ENCODE measurements around the gene USH1G. TPM values are rescaled to one million over a fixed set of nuclear protein-coding genes. Genes with fewer than 3 reads are reported as not detected.
A peak's percentile ranks its signal among the peaks of the same experiment; 100 is the strongest.

USH1G gene
- total RNA-seq, 1 experiment from 2014 or later: not detected

- no peaks in the 10 kb centered on the region for H3K9me3 ChIP-seq (ENCODE audit: low read length)
- no peaks in the 10 kb centered on the region for H3K9me2 ChIP-seq (replicated peaks; ENCODE audit: insufficient read depth, low read length)
- H4K20me1 ChIP-seq (ENCODE audit: insufficient read depth, low read depth, low read length): no peaks in the 10 kb centered on the region
- no peak overlapping the region for H2AFZ ChIP-seq (ENCODE audit: low read length)
- no peak overlapping the region for H3K4me3 ChIP-seq (ENCODE audit: low read length)
- H3K79me2 ChIP-seq (ENCODE audit: low read length): no peaks in the 10 kb centered on the region
- no peak overlapping the region for H3K9ac ChIP-seq (ENCODE audit: low read length)
- H3K4me1 ChIP-seq (ENCODE audit: low read length): peaks cover 7% of the 10 kb centered on the region
- H3K27ac ChIP-seq (ENCODE audit: low read length): no peak overlapping the region
- no peaks in the 10 kb centered on the region for H3K27me3 ChIP-seq (ENCODE audit: low read length)
- H3K36me3 ChIP-seq (ENCODE audit: insufficient read depth, low read length): no peaks in the 10 kb centered on the region
- no peak overlapping the region for H3K4me2 ChIP-seq (ENCODE audit: low read depth, low read length, poor library complexity, severe bottlenecking)
- peak; percentile 90 for DNase-seq
Observed at GRCh38 chr17:74957935-74958740, 35.1 kb upstream of the USH1G start.

GRCh38 chr17:74956093-74956492 lies 33.0 kb upstream of the USH1G start:
- Histone ChIP-seq H3K79me2 (ENCODE audit: low read length) (no peaks in the 10 kb centered on the region), H3K9me3 (ENCODE audit: low read length) (no peaks in the 10 kb centered on the region), H4K20me1 (ENCODE audit: insufficient read depth, low read depth, low read length) (no peaks in the 10 kb centered on the region), H3K9me2 (replicated peaks; ENCODE audit: insufficient read depth, low read length) (no peaks in the 10 kb centered on the region), H2AFZ (ENCODE audit: low read length) (no peak overlapping the region), H3K4me2 (ENCODE audit: low read depth, low read length, poor library complexity, severe bottlenecking) (no peak overlapping the region), H3K9ac (ENCODE audit: low read length) (no peak overlapping the region), H3K4me1 (ENCODE audit: low read length) (peaks cover 7% of the 10 kb centered on the region), H3K27ac (ENCODE audit: low read length) (no peak overlapping the region), H3K4me3 (ENCODE audit: low read length) (no peak overlapping the region), H3K36me3 (ENCODE audit: insufficient read depth, low read length) (no peaks in the 10 kb centered on the region), H3K27me3 (ENCODE audit: low read length) (no peaks in the 10 kb centered on the region)
- no peak for DNase-seq

DNA sequence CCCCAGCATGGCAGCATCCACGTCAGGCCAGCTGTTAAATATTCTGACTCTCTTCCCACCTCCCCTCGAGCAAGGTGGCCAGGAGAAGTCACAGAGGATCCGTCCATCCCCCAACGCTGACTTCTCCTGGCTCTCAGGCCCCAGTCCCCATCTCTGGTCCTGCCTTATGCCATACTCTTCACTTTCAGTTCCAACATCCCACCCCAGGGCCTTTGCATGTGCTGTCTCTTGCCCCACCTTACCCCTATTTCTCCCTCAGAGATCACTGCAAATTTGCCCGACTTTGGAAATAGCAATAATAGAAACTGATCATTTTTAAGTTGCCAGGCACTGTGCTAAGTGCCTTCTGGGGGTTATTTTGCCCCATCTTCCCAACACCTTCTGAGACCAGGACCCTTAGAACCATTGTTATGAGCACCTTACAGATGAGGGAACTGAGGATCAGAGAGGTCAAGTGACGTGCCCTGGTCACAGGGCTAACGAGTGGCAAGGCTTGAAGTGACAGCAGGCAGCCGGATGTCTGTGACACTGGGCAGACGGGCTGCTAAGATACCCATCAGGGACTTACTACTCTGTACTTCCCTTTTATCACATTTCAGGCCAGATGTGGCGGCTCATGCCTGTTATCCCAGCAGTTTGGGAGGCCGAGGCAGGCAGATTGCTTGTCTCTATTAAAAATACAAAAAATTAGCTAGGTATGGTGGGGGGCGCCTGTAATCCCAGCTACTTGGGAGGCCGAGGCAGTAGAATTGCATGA lies 31.8 kb upstream of the USH1G start:
- no peaks in the 10 kb centered on the region for H3K79me2 ChIP-seq (ENCODE audit: low read length)
- H3K9ac ChIP-seq (ENCODE audit: low read length): no peak overlapping the region
- no peaks in the 10 kb centered on the region for H3K9me3 ChIP-seq (ENCODE audit: low read length)
- H3K27ac ChIP-seq (ENCODE audit: low read length): no peak overlapping the region
- no peaks in the 10 kb centered on the region for H3K9me2 ChIP-seq (replicated peaks; ENCODE audit: insufficient read depth, low read length)
- H4K20me1 ChIP-seq (ENCODE audit: insufficient read depth, low read depth, low read length): no peaks in the 10 kb centered on the region
- H3K4me3 ChIP-seq (ENCODE audit: low read length): no peak overlapping the region
- H3K4me1 ChIP-seq (ENCODE audit: low read length): no peaks in the 10 kb centered on the region
- H3K27me3 ChIP-seq (ENCODE audit: low read length): no peaks in the 10 kb centered on the region
- H3K36me3 ChIP-seq (ENCODE audit: insufficient read depth, low read length): no peaks in the 10 kb centered on the region
- no peak overlapping the region for H3K4me2 ChIP-seq (ENCODE audit: low read depth, low read length, poor library complexity, severe bottlenecking)
- no peak for DNase-seq
- H2AFZ ChIP-seq (ENCODE audit: low read length): no peak overlapping the region

GRCh38 chr17:74954115-74954514 lies 31.1 kb upstream of the USH1G start:
- Histone ChIP-seq H2AFZ (ENCODE audit: low read length) (no peak overlapping the region), H4K20me1 (ENCODE audit: insufficient read depth, low read depth, low read length) (no peaks in the 10 kb centered on the region), H3K27ac (ENCODE audit: low read length) (no peak overlapping the region), H3K27me3 (ENCODE audit: low read length) (no peaks in the 10 kb centered on the region), H3K9me3 (ENCODE audit: low read length) (no peaks in the 10 kb centered on the region), H3K9me2 (replicated peaks; ENCODE audit: insufficient read depth, low read length) (no peaks in the 10 kb centered on the region), H3K79me2 (ENCODE audit: low read length) (no peaks in the 10 kb centered on the region), H3K36me3 (ENCODE audit: insufficient read depth, low read length) (no peaks in the 10 kb centered on the region), H3K9ac (ENCODE audit: low read length) (no peak overlapping the region), H3K4me2 (ENCODE audit: low read depth, low read length, poor library complexity, severe bottlenecking) (no peak overlapping the region), H3K4me3 (ENCODE audit: low read length) (no peak overlapping the region), H3K4me1 (ENCODE audit: low read length) (no peaks in the 10 kb centered on the region)
- no peak for DNase-seq

DNA sequence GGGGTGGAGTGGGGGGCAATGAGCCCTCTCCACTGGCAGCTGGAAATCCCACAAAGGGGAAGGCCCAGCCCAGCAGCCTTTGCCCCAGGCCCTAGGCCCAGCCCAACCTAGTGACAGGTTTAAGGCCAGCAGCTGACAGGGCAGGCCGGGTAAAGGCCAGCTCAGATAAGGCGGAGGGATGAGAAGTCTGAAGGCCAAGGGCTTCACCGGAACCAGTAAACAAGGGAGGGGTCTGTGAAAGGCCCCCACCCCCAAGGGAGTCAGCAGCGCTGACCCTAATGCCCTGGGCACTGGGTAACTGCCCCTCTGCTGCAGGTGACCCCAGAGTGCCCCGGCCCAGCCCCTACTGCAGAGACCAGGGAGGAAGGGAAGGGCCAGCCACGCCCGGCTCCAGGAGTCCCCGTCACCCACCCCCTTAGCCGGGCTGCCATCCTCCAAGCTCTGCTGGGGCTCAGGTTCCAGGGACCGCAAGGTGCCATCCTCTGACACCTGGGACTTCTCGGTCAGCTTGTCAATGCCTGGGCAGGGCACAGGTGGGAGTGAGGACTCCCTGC lies 30.2 kb upstream of the USH1G start:
- H3K27ac ChIP-seq (ENCODE audit: low read length): no peak overlapping the region
- no peak overlapping the region for H2AFZ ChIP-seq (ENCODE audit: low read length)
- no peak for DNase-seq

DNA sequence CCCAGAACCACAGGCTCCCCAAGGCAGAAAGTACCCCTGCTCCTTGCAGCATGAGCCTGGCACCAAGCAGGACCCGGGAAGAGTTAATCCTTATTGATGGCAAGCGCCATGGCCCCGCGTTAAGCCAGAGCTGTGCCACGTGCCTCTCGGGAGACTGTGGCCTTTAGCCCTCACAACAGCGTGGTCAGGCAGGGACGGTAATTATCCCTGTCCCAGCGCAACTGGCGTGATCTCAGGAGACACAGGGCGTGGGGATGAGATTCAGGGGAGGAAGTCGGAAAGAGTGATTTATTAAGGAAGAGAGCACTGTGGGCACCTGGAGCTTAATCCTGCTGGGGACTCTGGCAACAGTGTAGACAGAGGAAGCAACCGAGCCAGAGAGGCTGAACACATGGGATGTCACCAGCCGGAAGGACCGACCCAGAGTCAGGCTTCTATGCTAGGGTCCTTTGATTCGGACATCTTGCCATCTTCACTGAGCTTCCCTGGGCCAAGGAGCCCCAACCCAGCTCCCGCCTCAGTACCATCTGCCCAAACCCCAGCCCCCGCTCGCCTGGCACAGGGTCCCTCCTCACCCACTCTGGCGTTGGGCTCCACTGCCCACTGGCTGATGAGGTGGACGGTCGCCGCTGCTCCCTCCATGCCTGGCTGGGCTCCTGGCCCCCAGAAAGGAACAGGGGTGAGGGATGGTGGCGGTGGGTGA lies 29.5 kb upstream of the USH1G start:
- no peak overlapping the region for H3K27ac ChIP-seq (ENCODE audit: low read length)
- no peaks in the 10 kb centered on the region for H3K9me2 ChIP-seq (replicated peaks; ENCODE audit: insufficient read depth, low read length)
- no peaks in the 10 kb centered on the region for H3K27me3 ChIP-seq (ENCODE audit: low read length)
- H3K4me2 ChIP-seq (ENCODE audit: low read depth, low read length, poor library complexity, severe bottlenecking): no peak overlapping the region
- H3K79me2 ChIP-seq (ENCODE audit: low read length): no peaks in the 10 kb centered on the region
- H4K20me1 ChIP-seq (ENCODE audit: insufficient read depth, low read depth, low read length): no peaks in the 10 kb centered on the region
- no peak for DNase-seq
- H3K4me3 ChIP-seq (ENCODE audit: low read length): no peak overlapping the region
- no peak overlapping the region for H2AFZ ChIP-seq (ENCODE audit: low read length)
- H3K36me3 ChIP-seq (ENCODE audit: insufficient read depth, low read length): no peaks in the 10 kb centered on the region
- H3K9ac ChIP-seq (ENCODE audit: low read length): no peak overlapping the region
- no peaks in the 10 kb centered on the region for H3K9me3 ChIP-seq (ENCODE audit: low read length)
- H3K4me1 ChIP-seq (ENCODE audit: low read length): no peaks in the 10 kb centered on the region

More for the DNA sequence above, 30.2 kb upstream of the USH1G start:
- no peaks in the 10 kb centered on the region for H3K27me3 ChIP-seq (ENCODE audit: low read length)
- no peak overlapping the region for H3K4me3 ChIP-seq (ENCODE audit: low read length)
- H4K20me1 ChIP-seq (ENCODE audit: insufficient read depth, low read depth, low read length): no peaks in the 10 kb centered on the region
- H3K79me2 ChIP-seq (ENCODE audit: low read length): no peaks in the 10 kb centered on the region
- H3K4me1 ChIP-seq (ENCODE audit: low read length): no peaks in the 10 kb centered on the region
- no peak overlapping the region for H3K9ac ChIP-seq (ENCODE audit: low read length)
- no peaks in the 10 kb centered on the region for H3K9me2 ChIP-seq (replicated peaks; ENCODE audit: insufficient read depth, low read length)
- no peaks in the 10 kb centered on the region for H3K9me3 ChIP-seq (ENCODE audit: low read length)
- H3K4me2 ChIP-seq (ENCODE audit: low read depth, low read length, poor library complexity, severe bottlenecking): no peak overlapping the region
- no peaks in the 10 kb centered on the region for H3K36me3 ChIP-seq (ENCODE audit: insufficient read depth, low read length)

DNA sequence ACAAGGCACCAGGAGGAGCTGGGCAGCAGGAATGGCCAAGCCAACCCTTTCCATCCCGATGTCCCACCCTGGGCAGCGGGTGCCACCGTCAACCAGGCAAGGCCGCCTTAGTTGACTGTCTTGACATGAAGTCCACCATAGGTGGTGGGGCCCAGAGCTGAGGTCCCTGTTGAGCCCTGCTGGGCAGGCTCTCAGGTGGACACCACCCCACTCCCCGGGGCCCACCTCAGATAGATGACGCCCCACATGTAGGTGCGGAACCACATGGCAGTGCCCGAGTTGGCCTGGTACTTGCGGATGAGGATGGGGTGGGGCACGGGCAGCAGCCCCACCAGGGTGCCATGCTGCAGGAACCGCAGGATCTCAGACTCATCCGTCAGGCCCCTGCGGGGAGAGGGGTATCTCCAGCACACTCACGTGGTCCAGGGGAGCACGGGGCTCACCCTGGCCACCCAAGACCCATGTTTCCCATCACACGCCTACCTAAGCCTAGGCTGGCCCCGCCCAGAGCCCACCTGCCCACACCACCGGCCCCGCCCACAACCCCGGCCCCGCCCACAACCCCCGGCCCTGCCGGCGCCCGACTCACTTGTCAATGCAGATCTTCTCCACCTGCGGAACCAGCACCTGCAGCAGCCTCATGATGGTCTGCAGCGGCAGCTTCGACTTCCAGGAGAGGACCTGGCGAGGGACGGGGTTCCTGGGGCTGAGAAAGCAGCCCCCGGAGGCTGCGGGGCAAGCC lies 28.8 kb upstream of the USH1G start:
- Histone ChIP-seq H3K4me1 (ENCODE audit: low read length) (no peaks in the 10 kb centered on the region), H3K9ac (ENCODE audit: low read length) (no peak overlapping the region), H2AFZ (ENCODE audit: low read length) (no peak overlapping the region), H3K27ac (ENCODE audit: low read length) (no peak overlapping the region), H3K4me2 (ENCODE audit: low read depth, low read length, poor library complexity, severe bottlenecking) (no peak overlapping the region), H3K79me2 (ENCODE audit: low read length) (no peaks in the 10 kb centered on the region), H3K4me3 (ENCODE audit: low read length) (no peak overlapping the region), H3K36me3 (ENCODE audit: insufficient read depth, low read length) (no peaks in the 10 kb centered on the region), H3K27me3 (ENCODE audit: low read length) (no peaks in the 10 kb centered on the region), H3K9me3 (ENCODE audit: low read length) (no peaks in the 10 kb centered on the region), H4K20me1 (ENCODE audit: insufficient read depth, low read depth, low read length) (no peaks in the 10 kb centered on the region), H3K9me2 (replicated peaks; ENCODE audit: insufficient read depth, low read length) (no peaks in the 10 kb centered on the region)
- DNase-seq: no peak

Measured in Karpas-422 (cell line).